HL-60 (cell line): ENCODE data around the gene BIRC6.

Experiments used
- DNase-seq, 2 experiments: peaks; one replicate each; pipeline ENCODE4 v3.0.0-alpha.2; 2010 to 2020; ENCODE audit warnings: low read depth in 1 of 2, low spot score in 1 of 2
- H3K27ac ChIP-seq: fragments of 250-450 bp; sonication (Bioruptor Pico); replicated peaks from 2 replicates; pipeline ENCODE4 v1.5.1; 2020; ENCODE audit warnings: mild to moderate bottlenecking, moderate library complexity
- H3K27me3 ChIP-seq: fragments of 250-450 bp; sonication (Bioruptor Pico); 2 replicates; pipeline ENCODE4 v1.5.1; 2021; ENCODE audit warnings: mild to moderate bottlenecking, moderate library complexity; ENCODE audit not compliant: insufficient read depth, poor library complexity, severe bottlenecking
- H3K4me3 ChIP-seq: replicated peaks from 2 replicates; pipeline ENCODE4 v1.5.1; 2011; ENCODE audit warnings: mild to moderate bottlenecking, control low read depth, low read length; ENCODE audit not compliant: insufficient read depth
- GABPA ChIP-seq: IDR thresholded peaks from 2 replicates; pipeline ENCODE4 v1.6.1; 2012; ENCODE audit warnings: low read depth
- POLR2AphosphoS5 ChIP-seq: IDR thresholded peaks from 2 replicates; pipeline ENCODE4 v1.6.1; 2012; ENCODE audit warnings: low read depth
- SPI1 ChIP-seq: IDR thresholded peaks from 2 replicates; pipeline ENCODE4 v1.6.1; 2012; ENCODE audit warnings: low read depth, mild to moderate bottlenecking, borderline replicate concordance
- TF ChIP-seq, protein P1 (sequence below): IDR thresholded peaks from one replicate; pipeline ENCODE4 v1.5.1; 2011; ENCODE audit warnings: low read length, control low read depth, inconsistent platforms; ENCODE audit not compliant: insufficient read depth
- TF ChIP-seq, protein P2 (sequence below): IDR thresholded peaks from 2 replicates; pipeline ENCODE4 v1.6.1; 2012; ENCODE audit warnings: low read depth; ENCODE audit not compliant: insufficient replicate concordance

BIRC6 gene

GRCh38 chr2:32516567-32516966, 159.7 kb downstream of the BIRC6 start:
- Histone ChIP-seq H3K27me3 (no peaks in the 10 kb centered on the region), H3K4me3 (no peak overlapping the region), H3K27ac (no peak overlapping the region)
- DNase-seq: no peak
- TF ChIP-seq, protein P1, sequence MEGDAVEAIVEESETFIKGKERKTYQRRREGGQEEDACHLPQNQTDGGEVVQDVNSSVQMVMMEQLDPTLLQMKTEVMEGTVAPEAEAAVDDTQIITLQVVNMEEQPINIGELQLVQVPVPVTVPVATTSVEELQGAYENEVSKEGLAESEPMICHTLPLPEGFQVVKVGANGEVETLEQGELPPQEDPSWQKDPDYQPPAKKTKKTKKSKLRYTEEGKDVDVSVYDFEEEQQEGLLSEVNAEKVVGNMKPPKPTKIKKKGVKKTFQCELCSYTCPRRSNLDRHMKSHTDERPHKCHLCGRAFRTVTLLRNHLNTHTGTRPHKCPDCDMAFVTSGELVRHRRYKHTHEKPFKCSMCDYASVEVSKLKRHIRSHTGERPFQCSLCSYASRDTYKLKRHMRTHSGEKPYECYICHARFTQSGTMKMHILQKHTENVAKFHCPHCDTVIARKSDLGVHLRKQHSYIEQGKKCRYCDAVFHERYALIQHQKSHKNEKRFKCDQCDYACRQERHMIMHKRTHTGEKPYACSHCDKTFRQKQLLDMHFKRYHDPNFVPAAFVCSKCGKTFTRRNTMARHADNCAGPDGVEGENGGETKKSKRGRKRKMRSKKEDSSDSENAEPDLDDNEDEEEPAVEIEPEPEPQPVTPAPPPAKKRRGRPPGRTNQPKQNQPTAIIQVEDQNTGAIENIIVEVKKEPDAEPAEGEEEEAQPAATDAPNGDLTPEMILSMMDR: no peak
- TF ChIP-seq SPI1 (no peak), POLR2AphosphoS5 (no peak), GABPA (no peak)
- TF ChIP-seq, protein P2, sequence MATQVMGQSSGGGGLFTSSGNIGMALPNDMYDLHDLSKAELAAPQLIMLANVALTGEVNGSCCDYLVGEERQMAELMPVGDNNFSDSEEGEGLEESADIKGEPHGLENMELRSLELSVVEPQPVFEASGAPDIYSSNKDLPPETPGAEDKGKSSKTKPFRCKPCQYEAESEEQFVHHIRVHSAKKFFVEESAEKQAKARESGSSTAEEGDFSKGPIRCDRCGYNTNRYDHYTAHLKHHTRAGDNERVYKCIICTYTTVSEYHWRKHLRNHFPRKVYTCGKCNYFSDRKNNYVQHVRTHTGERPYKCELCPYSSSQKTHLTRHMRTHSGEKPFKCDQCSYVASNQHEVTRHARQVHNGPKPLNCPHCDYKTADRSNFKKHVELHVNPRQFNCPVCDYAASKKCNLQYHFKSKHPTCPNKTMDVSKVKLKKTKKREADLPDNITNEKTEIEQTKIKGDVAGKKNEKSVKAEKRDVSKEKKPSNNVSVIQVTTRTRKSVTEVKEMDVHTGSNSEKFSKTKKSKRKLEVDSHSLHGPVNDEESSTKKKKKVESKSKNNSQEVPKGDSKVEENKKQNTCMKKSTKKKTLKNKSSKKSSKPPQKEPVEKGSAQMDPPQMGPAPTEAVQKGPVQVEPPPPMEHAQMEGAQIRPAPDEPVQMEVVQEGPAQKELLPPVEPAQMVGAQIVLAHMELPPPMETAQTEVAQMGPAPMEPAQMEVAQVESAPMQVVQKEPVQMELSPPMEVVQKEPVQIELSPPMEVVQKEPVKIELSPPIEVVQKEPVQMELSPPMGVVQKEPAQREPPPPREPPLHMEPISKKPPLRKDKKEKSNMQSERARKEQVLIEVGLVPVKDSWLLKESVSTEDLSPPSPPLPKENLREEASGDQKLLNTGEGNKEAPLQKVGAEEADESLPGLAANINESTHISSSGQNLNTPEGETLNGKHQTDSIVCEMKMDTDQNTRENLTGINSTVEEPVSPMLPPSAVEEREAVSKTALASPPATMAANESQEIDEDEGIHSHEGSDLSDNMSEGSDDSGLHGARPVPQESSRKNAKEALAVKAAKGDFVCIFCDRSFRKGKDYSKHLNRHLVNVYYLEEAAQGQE: no peak

DNA sequence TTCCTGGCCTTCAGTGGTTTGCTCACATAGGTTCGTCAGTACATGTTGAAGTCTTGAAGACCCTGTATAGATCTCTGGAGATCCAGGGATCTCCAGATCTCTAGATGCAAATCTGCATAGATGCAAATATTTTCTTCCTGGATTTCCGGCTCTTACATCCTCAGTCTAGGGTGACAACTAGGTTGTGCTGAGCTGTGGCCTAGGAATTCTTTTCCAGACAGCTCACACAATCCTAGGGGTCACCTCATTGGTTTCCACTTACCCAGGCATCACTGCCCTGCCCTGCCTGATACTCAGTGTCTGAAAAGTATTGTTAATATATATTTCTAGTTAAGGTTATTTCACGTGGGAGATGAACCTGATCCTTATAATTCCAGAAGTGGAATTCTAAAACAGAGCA, 165.9 kb downstream of the BIRC6 start:
- H3K27ac ChIP-seq: no peak overlapping the region
- H3K27me3 ChIP-seq: no peaks in the 10 kb centered on the region
- no peak for DNase-seq
- H3K4me3 ChIP-seq: no peak overlapping the region
- TF ChIP-seq, protein P2: no peak
- TF ChIP-seq POLR2AphosphoS5 (no peak), GABPA (no peak), SPI1 (no peak)
- TF ChIP-seq, protein P1: no peak

DNA sequence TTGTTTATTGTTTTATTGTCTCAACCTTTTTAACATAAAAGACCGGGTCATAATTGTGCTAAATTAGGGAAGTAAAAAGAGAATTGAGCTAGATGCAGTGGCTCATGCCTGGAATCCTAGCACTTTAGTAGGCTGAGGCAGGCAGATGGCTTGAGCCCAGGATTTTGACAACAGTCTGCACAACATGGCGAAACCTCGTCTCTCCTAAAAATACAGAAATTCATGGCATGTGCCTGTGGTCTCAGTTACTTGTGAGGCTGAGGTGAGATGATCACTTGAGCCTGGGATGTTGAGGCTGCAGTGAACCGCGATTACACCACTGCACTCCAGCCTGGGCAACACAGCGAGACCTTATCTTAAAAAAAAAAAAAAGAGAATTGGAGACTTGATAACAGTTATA, 166.9 kb downstream of the BIRC6 start:
- Histone ChIP-seq H3K4me3 (no peak overlapping the region), H3K27me3 (no peaks in the 10 kb centered on the region), H3K27ac (no peak overlapping the region)
- no peak for DNase-seq
- TF ChIP-seq, protein P2: no peak
- no peak for TF ChIP-seq GABPA
- no peak for TF ChIP-seq POLR2AphosphoS5
- TF ChIP-seq, protein P1: no peak
- no peak for TF ChIP-seq SPI1
